Activated CD4-positive, alpha-beta T cell treated with anti-CD3 and anti-CD28 coated beads, Interleukin-10, Interleukin-2, amounts not matched to agents 100 ng/mL and 50 ng/mL, durations not matched to agents 16 hours and 8 hours (primary cell): ENCODE results near the gene CDK7.

Experiments
- DNase-seq: peaks from one replicate; pipeline ENCODE4 v3.0.0-alpha.2; 2020

The CDK7 gene

DNA sequence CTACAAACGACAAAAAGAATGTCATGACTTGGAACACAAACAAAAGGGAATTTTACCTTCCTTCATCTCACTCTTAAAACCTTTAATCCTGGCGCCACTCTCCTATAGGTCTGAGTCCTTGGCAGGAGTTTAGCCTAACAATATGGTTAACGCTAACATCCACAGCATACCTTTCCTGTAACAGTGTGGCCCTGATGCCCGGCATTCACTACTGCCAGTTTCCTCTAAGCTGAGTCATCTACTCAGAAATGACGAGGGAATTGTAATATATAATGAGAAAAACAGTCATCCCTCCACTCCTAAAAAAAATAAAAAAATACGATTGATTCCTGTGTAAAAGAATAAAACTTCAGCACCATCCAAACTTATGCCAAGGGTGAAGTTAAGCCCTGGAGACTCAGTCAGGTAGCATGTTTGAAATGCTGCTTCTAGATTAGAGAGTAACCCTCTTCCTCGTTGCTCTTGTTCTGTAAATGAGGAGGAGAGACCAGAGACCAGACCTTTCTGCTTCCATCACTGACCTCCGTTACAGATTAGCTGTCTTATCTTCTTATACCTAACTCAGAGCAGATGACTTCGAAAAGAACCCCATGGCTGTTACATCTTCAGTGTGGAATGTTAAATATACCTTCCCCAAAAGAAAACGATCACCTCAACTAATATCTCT lies 60.5 kb downstream of the CDK7 start:
- DNase-seq, result peak; percentile 50

DNA sequence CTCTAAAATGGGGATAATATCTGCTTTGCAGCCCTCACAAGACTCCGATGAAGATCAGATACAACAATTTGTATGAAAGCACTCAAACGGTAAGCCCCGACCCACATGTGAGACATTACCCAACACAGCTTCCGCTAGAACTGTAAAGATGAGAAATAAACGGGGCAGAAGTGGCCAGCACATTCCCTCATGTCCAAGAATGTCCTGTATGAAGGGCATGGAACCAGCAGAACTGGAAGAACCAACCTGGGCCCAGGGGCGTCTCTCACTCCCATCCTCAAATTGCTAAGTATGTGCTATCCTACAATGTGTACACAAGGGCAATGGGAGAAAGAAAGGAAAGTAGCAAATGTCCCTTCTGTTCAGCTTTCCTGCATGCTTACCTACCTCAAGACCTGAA lies 64.9 kb downstream of the CDK7 start:
- no peak for DNase-seq

- DNase-seq, result no peak
Measured at GRCh38 chr5:69300537-69301203, 66.0 kb downstream of the CDK7 start.

GRCh38 chr5:69305512-69305911 lies 70.8 kb downstream of the CDK7 start:
- no peak for DNase-seq

DNA sequence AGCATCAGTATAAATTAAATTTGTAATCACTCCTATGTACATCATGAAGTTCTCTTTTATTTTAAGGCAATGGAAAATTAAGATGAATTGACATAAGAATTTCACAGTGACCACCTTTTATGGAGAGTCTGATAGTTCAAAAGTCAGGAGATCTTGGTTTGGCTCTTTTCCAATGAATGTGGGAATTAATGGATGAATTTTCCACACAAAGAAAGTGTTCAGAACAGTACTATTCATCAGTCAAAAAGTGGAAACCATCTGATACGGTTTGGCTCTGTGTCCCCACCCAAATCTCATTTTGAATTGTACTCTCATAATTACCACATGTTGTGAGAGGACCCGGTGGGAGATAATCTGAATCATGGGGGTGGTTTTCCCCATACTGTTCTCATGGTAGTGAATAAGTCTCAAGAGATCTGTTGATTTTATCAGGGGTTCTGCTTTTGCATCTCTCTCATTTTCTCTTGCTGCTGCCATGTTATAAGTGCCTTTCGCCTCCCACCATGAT lies 73.4 kb downstream of the CDK7 start:
- DNase-seq, result peak; percentile 46

DNA sequence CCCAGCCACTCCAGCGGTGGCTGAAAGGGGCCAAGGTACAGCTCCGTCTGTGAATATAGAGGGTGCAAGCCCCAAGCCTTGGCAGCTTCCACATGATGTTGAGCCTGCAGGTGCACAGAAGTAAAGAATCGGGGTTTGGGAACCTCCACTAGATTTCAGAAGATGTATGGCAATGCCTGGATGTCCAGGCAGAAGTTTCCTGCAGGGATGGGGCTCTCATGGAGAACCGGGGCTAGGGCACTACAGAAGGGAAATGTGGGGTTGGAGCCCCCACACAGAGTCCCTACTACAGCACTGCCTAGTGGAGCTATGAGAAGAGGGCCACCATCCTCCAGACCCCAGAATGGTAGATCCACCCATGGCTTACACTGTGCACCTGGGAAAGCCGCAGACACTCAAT lies 74.7 kb downstream of the CDK7 start:
- DNase-seq, result no peak

GRCh38 chr5:69312459-69313160 lies 77.9 kb downstream of the CDK7 start:
- no peak for DNase-seq

GRCh38 chr5:69313428-69313827 lies 78.7 kb downstream of the CDK7 start:
- DNase-seq, result no peak

DNA sequence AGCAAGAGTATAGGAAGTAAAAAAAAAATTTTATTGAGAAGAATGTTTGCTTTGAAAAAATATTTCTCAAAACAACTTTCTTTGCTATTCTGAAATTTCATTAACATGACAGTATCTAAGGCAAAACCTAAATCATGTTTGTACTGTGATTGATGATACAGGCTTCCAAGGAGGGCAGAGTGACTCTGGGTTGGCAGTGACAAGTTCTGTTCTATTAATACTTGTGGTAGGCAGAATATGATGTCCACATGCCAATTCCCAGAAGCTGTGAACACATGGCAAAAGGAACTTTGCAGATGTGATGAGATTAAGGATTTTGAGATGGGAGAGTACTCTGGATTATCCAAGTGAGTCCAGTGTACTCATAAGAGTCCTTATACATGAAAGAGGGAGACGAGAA lies 81.3 kb downstream of the CDK7 start:
- no peak for DNase-seq

- no peak for DNase-seq
Measured at GRCh38 chr5:69317391-69317790, 82.7 kb downstream of the CDK7 start.

- no peak for DNase-seq
Measured at GRCh38 chr5:69326365-69326764, 91.7 kb downstream of the CDK7 start.
